Common myeloid progenitor, CD34-positive (primary cell): Measurements from ENCODE around the gene RPAP3.

Source experiments
- CTCF ChIA-PET: fragments of 350-600 bp; sonication (Branson Sonifier 250); formaldehyde crosslinking; loops from one replicate; lab custom pipeline; 2021; ENCODE audit warnings: antibody characterized with exemption; lab: Charles Lee
- POLR2A ChIA-PET: fragments of 350-600 bp; sonication (Branson Sonifier 250); formaldehyde crosslinking; loops from one replicate; lab custom pipeline; 2021; ENCODE audit warnings: antibody characterized with exemption; lab: Charles Lee
- DNase-seq, 3 donors: peaks; one replicate each; pipeline versions ENCODE4 v3.0.0 to v3.0.0-alpha.2; 2013
- H3K27ac ChIP-seq, 2 experiments: 1 replicate in 1 of 2; 2 replicates in 1 of 2; pipeline ENCODE4 v1.7.0; 2013; ENCODE audit warnings: inconsistent platforms in 2 of 2, low read length in 2 of 2, mild to moderate bottlenecking in 2 of 2, low read depth in 1 of 2, moderate library complexity in 1 of 2; ENCODE audit not compliant: severe bottlenecking in 2 of 2, insufficient read depth in 1 of 2, poor library complexity in 1 of 2
- H3K27me3 ChIP-seq, 5 experiments: replicated peaks in 2 of 5; 1 replicate in 3 of 5; 2 replicates in 2 of 5; pipeline versions ENCODE4 v1.6.1 to v1.7.0; 2013; ENCODE audit warnings: low read length in 4 of 5, mild to moderate bottlenecking in 2 of 5, moderate library complexity in 2 of 5, inconsistent platforms in 1 of 5; ENCODE audit not compliant: insufficient read depth in 5 of 5, control insufficient read depth in 4 of 5
- H3K36me3 ChIP-seq, 4 experiments: 1 replicate in 2 of 4; 2 replicates in 2 of 4; pipeline versions ENCODE4 v1.6.1 to v1.7.0; 2013; ENCODE audit warnings: low read length in 3 of 4, control low read depth in 1 of 4, mild to moderate bottlenecking in 1 of 4; ENCODE audit not compliant: control insufficient read depth in 4 of 4, insufficient read depth in 4 of 4
- H3K4me1 ChIP-seq, 4 experiments: 1 replicate in 3 of 4; 2 replicates in 1 of 4; pipeline versions ENCODE4 v1.6.1 to v1.7.1; 2013; ENCODE audit warnings: low read length in 3 of 4, mild to moderate bottlenecking in 3 of 4, control low read depth in 1 of 4, inconsistent platforms in 1 of 4, moderate library complexity in 1 of 4; ENCODE audit not compliant: control insufficient read depth in 4 of 4, insufficient read depth in 4 of 4; ENCODE audit errors: control extremely low read depth in 1 of 4
- H3K4me3 ChIP-seq, 7 experiments: 1 replicate in 4 of 7; 2 replicates in 3 of 7; pipeline versions ENCODE4 v1.5.1 to v1.7.0; 2013; ENCODE audit warnings: mild to moderate bottlenecking in 7 of 7, low read length in 6 of 7, moderate library complexity in 6 of 7, inconsistent platforms in 2 of 7, low read depth in 2 of 7, control low read depth in 1 of 7; ENCODE audit not compliant: insufficient read depth in 4 of 7, control insufficient read depth in 1 of 7; ENCODE audit errors: extremely low read depth in 1 of 7
- H3K9me3 ChIP-seq, 5 experiments: 1 replicate in 4 of 5; 2 replicates in 1 of 5; pipeline versions ENCODE4 v1.6.1 to v1.7.1; 2013; ENCODE audit warnings: low read length in 4 of 5, mild to moderate bottlenecking in 2 of 5, inconsistent platforms in 1 of 5, low read depth in 1 of 5, moderate library complexity in 1 of 5; ENCODE audit not compliant: control insufficient read depth in 4 of 5, insufficient read depth in 2 of 5; ENCODE audit errors: control extremely low read depth in 1 of 5
- WGBS: methylation state at CpG from one replicate; pipeline ENCODE4 v1.1.5; 2013; ENCODE audit not compliant: insufficient coverage; 5-methylcytosine and 5-hydroxymethylcytosine counted together

The RPAP3 gene

DNA sequence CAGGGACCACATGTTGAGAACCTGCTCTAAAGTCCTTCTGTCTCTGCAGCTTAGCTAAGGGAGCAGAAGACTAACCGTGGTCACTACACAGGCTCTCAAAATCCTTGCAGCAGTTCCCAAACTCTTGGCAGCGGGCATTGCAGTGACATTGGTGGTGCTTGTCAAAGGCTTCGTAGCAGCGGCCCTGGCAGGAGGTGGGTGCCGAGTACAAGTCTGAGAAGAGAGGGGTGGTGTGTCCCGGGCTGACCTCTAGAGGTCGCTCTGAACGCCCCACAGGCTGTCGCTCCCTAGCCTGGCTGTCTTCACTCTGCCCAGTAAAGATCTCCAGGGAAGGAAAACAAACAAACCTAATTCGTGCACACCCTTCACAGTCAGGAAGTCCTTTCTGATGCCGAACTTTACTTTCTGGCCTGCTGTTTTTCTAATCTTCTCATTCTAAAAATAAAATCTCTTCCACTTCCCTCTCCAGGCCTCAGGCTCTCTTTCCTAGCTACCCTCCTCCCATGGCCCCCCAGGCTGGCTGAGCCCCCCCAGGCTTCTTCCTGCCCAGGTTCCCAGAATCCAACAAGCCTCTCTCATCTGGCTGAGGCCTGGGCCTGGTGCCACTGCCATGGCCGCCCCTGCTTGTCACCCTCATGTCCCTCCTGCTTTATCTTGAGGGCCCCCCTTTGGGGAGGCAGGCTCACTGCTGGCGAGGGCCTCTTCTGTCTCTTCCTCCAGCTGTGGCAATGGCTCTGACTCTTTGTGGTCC lies 11.8 kb upstream of the RPAP3 start:
- peak; percentile 88 to 95 (median 94) for DNase-seq
- ChIA-PET POLR2A (no interaction called here), CTCF (interaction anchor here (1.0 to 23.2 kb wide), 11 partner anchors 9 to 118 kb away, joined by 3 to 664 read pairs (median 9); partner anchors contain the start of genes RAPGEF3 and SLC48A1)
- H3K27me3 ChIP-seq, result peaks cover 0 to 2% (median 0%) of the 10 kb centered on the region in 5 experiments
- peak overlapping the region; percentile 69 to 87 for H3K27ac ChIP-seq
- peaks cover 2 to 45% (median 30%) of the 10 kb centered on the region in 4 experiments for H3K4me1 ChIP-seq
- whole genome bisulfite sequencing, result 10% methylated on average over 11 of the region's 13 CpGs
- no peaks in the 10 kb centered on the region for H3K9me3 ChIP-seq
- H3K36me3 ChIP-seq, result no peaks in the 10 kb centered on the region
- peak overlapping the region in 2 of 7 experiments; percentile 1 to 19 for H3K4me3 ChIP-seq

DNA sequence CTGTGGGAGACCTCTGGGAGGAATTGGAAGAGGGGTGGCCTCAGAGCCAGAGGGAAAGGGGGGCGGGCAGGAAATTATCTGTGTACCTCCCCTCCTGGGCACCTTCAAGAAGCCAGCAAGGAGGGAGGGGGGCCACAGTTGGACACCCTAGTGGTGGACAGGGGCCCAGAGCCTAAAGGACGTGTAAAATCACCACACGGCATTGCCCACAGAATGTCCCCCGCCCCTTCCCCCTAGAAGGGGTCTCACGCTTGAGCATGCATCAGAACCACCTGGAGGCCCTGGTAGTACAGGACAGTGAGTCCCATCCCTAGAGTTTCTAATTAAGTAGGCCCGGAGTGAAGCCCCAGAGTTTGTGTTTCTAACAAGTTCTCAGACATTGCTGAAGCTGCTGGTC lies 11.2 kb upstream of the RPAP3 start:
- no peak overlapping the region for H3K27ac ChIP-seq
- ChIA-PET CTCF (interaction anchor here (1.0 to 23.2 kb wide), 9 partner anchors 9 to 118 kb away, joined by 3 to 664 read pairs (median 55); partner anchors contain the start of genes RAPGEF3 and SLC48A1), POLR2A (no interaction called here)
- peaks cover 0 to 2% (median 0%) of the 10 kb centered on the region in 5 experiments for H3K27me3 ChIP-seq
- H3K4me3 ChIP-seq, result no peak overlapping the region
- 84% methylated on average over 6 of the region's 6 CpGs for WGBS
- no peaks in the 10 kb centered on the region for H3K9me3 ChIP-seq
- DNase-seq, result no peak
- no peaks in the 10 kb centered on the region for H3K36me3 ChIP-seq
- H3K4me1 ChIP-seq, result peaks cover 2 to 44% (median 30%) of the 10 kb centered on the region in 4 experiments

DNA sequence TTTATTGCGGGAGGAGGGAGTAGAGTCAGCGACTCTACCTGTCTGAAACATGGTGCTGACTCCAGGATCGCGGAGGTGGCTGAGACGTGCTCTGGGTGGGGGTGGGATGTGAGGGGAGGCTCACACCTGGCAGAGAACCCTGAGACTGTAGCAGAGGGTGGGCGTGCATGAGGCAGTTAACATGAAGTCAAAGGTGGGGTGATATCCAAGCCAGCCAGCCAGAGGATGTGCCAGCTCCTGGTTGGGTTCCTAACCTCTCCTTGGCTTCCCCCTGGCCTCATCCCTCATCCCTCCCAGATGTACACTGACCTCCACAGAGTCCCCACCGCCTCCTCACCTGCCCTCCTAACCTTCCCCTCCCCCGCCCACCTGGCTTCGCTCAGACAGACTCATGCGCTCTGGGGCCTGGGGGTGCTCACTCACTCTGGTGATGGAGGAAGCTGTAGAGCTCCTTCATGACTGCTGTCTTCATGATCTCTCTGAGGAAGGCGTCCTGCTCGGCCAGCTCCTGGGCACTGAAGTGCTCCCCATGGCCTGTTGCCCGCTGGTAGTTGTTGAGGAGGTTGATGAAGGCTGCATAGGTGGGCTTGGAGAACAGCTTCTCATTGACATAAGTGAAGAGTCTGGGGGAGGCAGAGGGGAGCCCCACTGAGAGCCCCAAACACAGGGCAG lies 10.2 kb upstream of the RPAP3 start:
- whole genome bisulfite sequencing, result 96% methylated on average over 8 of the region's 13 CpGs
- H3K27ac ChIP-seq, result no peak overlapping the region
- ChIA-PET POLR2A (no interaction called here), CTCF (interaction anchor here (0.6 to 23.2 kb wide), 19 partner anchors 8 to 436 kb away, joined by 3 to 664 read pairs (median 7); partner anchors contain the start of genes ENDOU, RAPGEF3, RPAP3 and SLC48A1)
- peaks cover 0 to 2% (median 0%) of the 10 kb centered on the region in 5 experiments for H3K27me3 ChIP-seq
- H3K4me3 ChIP-seq, result no peak overlapping the region
- DNase-seq, result no peak
- no peaks in the 10 kb centered on the region for H3K9me3 ChIP-seq
- peaks cover 2 to 34% (median 23%) of the 10 kb centered on the region in 4 experiments for H3K4me1 ChIP-seq
- no peaks in the 10 kb centered on the region for H3K36me3 ChIP-seq

DNA sequence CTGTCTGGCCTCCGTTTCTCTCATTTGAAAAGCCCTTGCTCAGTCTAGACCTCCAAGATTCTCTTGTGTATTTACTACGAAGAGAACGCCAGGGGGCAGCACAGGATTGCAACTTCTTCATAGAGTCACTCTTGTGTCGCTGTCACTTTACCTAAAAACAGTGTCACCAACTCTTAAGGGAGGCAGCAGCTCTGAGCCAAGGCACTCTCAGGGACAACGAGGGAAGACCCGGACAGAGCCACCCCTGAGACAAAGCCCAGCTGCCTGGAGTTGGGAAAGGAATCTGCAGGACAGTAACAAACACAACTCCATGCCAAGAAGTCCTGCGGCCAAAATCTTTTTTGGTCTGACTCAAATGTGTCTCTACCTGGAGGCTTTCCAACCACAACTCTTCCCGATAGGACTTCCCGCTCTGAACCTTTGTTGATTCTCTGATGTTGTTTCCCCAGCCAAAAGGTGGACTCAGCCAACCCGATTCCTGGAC lies 9.6 kb upstream of the RPAP3 start:
- POLR2A ChIA-PET, result no interaction called here
- Histone ChIP-seq H3K4me1 (peaks cover 4 to 33% (median 23%) of the 10 kb centered on the region in 4 experiments), H3K27me3 (no peaks in the 10 kb centered on the region), H3K9me3 (no peaks in the 10 kb centered on the region), H3K4me3 (no peak overlapping the region), H3K27ac (no peak overlapping the region), H3K36me3 (no peaks in the 10 kb centered on the region)
- peak; percentile 84 to 93 (median 89) for DNase-seq
- CTCF ChIA-PET, result interaction anchor here (0.6 to 23.2 kb wide), 19 partner anchors 8 to 437 kb away, joined by 3 to 664 read pairs (median 5); partner anchors contain the start of genes ENDOU, RAPGEF3, RPAP3 and SLC48A1
- 31% methylated on average over 10 of the region's 10 CpGs for WGBS

DNA sequence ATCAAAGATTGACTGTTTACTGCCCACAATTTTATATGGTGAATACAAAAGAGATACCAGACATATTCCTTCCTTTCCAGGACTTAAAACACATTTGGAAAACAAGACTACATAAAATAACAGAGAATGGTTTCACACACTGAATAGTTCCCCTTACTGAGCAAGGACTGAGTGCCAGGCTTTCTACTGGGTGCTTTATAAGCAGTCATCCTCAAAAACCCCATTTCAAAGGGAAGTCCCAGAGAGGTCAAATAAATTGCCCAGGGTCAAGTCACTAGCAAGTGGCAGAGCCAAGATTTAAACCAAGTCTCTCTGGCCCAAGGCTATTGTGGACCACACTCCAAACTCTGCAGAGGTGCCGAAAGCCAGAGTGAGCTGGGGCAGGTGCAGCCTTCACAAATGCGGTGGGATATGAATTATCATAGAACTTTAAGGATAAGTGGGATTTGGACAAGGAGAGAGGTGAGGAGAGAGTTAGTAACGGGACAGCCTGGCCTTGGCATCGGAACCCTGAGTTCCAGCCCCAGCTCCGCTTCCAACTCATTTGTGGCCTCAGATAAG lies 9.1 kb upstream of the RPAP3 start:
- Histone ChIP-seq H3K4me1 (peaks cover 5 to 38% (median 29%) of the 10 kb centered on the region in 4 experiments), H3K9me3 (no peaks in the 10 kb centered on the region), H3K4me3 (no peak overlapping the region), H3K27me3 (no peaks in the 10 kb centered on the region), H3K36me3 (no peaks in the 10 kb centered on the region), H3K27ac (no peak overlapping the region)
- ChIA-PET POLR2A (no interaction called here), CTCF (interaction anchor here (0.8 to 23.2 kb wide), 13 partner anchors 9 to 232 kb away, joined by 3 to 664 read pairs (median 10); partner anchors contain the start of genes ENDOU, RAPGEF3, RPAP3 and SLC48A1)
- DNase-seq, result no peak
- WGBS, result 62% methylated on average over 5 of the region's 5 CpGs

DNA sequence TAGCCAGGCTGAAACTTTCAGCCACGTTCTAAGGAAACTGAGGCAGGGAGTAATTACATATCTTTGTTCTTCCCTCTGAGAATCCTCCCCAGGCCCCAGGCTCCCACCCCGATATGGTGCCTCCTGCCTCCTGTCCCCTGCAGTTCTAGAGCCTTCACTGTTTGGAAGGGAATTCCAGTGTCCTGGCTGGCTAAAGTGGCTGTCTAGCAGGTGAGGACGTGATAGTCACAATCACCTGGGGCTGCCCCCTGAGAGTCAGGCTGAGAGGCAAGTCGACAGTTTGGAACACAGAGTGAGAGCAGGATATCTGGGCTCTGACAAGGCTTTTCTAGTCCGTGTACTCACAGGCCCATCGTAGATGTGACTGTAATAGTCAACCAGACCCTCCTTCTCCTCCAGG lies 6.3 kb upstream of the RPAP3 start:
- no peaks in the 10 kb centered on the region for H3K36me3 ChIP-seq
- H3K4me3 ChIP-seq, result no peak overlapping the region
- peaks cover 24 to 51% (median 42%) of the 10 kb centered on the region in 4 experiments for H3K4me1 ChIP-seq
- 97% methylated on average over 5 of the region's 6 CpGs for WGBS
- no peak for DNase-seq
- no peaks in the 10 kb centered on the region for H3K9me3 ChIP-seq
- no peaks in the 10 kb centered on the region for H3K27me3 ChIP-seq
- POLR2A ChIA-PET, result no interaction called here
- CTCF ChIA-PET, result interaction anchor here (8.0 to 23.2 kb wide), 4 partner anchors 28 to 123 kb away, joined by 109 to 664 read pairs (median 196); partner anchors contain the start of genes RAPGEF3 and SLC48A1
- no peak overlapping the region for H3K27ac ChIP-seq
